Neural progenitor cell (in vitro differentiated cells): Measurements from ENCODE around the gene MBD2. TPM values are rescaled to one million over a fixed set of nuclear protein-coding genes. Genes with fewer than 3 reads are reported as not detected.

Experiments
- DNase-seq: peaks from one replicate; pipeline ENCODE4 v3.0.0-alpha.2; 2016; ENCODE audit warnings: low spot score
- H2AFZ ChIP-seq: fragments of 200-600 bp; sonication (generic); replicated peaks from 2 replicates; pipeline ENCODE4 v1.6.1; 2016; ENCODE audit warnings: antibody characterized with exemption
- H3F3A ChIP-seq: fragments of 200-600 bp; sonication (generic); 2 replicates; pipeline ENCODE4 v1.6.1; 2016; ENCODE audit warnings: antibody characterized with exemption, low read depth
- H3K27ac ChIP-seq: fragments of 200-600 bp; sonication (generic); 2 replicates; pipeline ENCODE4 v1.5.1; 2016; ENCODE audit warnings: mild to moderate bottlenecking
- H3K27me3 ChIP-seq: fragments of 200-600 bp; sonication (generic); 2 replicates; pipeline ENCODE4 v1.6.1; 2016; ENCODE audit warnings: mild to moderate bottlenecking, moderate library complexity
- H3K36me3 ChIP-seq: fragments of 200-600 bp; sonication (generic); 2 replicates; pipeline ENCODE4 v1.5.1; 2016
- H3K4me1 ChIP-seq: fragments of 200-600 bp; sonication (generic); 2 replicates; pipeline ENCODE4 v1.6.1; 2016; ENCODE audit warnings: mixed run types
- H3K4me2 ChIP-seq: fragments of 200-600 bp; sonication (generic); 2 replicates; pipeline ENCODE4 v1.6.1; 2016
- H3K4me3 ChIP-seq: fragments of 200-600 bp; sonication (generic); 2 replicates; pipeline ENCODE4 v1.5.1; 2016
- H3K79me2 ChIP-seq: fragments of 200-600 bp; sonication (generic); 2 replicates; pipeline ENCODE4 v1.6.1; 2016; ENCODE audit warnings: low read depth
- H3K9ac ChIP-seq: fragments of 200-600 bp; sonication (generic); 2 replicates; pipeline ENCODE4 v1.6.1; 2016
- H3K9me3 ChIP-seq: fragments of 200-600 bp; sonication (generic); 2 replicates; pipeline ENCODE4 v1.5.1; 2016; ENCODE audit warnings: low read depth
- H4K20me1 ChIP-seq: fragments of 200-600 bp; sonication (generic); 2 replicates; pipeline ENCODE4 v1.6.1; 2016; ENCODE audit warnings: low read depth
- H3K27ac Mint-ChIP-seq: 3 replicates; pipeline ENCODE4 v1.8.0; 2021; ENCODE audit warnings: mixed read lengths
- H3K27me3 Mint-ChIP-seq: 2 replicates; pipeline ENCODE4 v1.8.0; 2022; ENCODE audit warnings: low read depth, mild to moderate bottlenecking, inconsistent platforms, moderate library complexity, mixed read lengths; ENCODE audit not compliant: insufficient read depth
- H3K36me3 Mint-ChIP-seq: 3 replicates; pipeline ENCODE4 v1.8.0; 2021; ENCODE audit warnings: mixed read lengths
- H3K4me1 Mint-ChIP-seq: 3 replicates; pipeline ENCODE4 v1.8.0; 2021; ENCODE audit warnings: mixed read lengths
- H3K4me3 Mint-ChIP-seq: 3 replicates; pipeline ENCODE4 v1.8.0; 2021; ENCODE audit warnings: mild to moderate bottlenecking, moderate library complexity, mixed read lengths
- H3K9me3 Mint-ChIP-seq: 3 replicates; pipeline ENCODE4 v1.8.0; 2020; ENCODE audit warnings: mixed read lengths
- CTCF ChIP-seq: fragments of 200-600 bp; sonication (generic); IDR thresholded peaks from 2 replicates; pipeline ENCODE4 v1.5.1; 2017; ENCODE audit warnings: antibody characterized with exemption, mild to moderate bottlenecking
- EZH2 ChIP-seq: fragments of 200-600 bp; sonication (generic); IDR thresholded peaks from 2 replicates; pipeline ENCODE4 v1.6.1; 2017; ENCODE audit warnings: antibody characterized with exemption, mild to moderate bottlenecking, moderate library complexity
- EZH2phosphoT487 ChIP-seq: fragments of 200-600 bp; sonication (generic); IDR thresholded peaks from 2 replicates; pipeline ENCODE4 v1.6.1; 2017; ENCODE audit warnings: antibody characterized with exemption
- total RNA-seq: library from RNA; depleted of rRNA; stranded (reverse); fragments of >200 nt; gene quantifications from 2 replicates; pipeline ENCODE4 v1.2.3, GENCODE V29; 2015; ENCODE audit warnings: low replicate concordance

MBD2 gene
- total RNA-seq, 1 donor from 2014 or later = 36.5 TPM

- Histone ChIP-seq H3K4me2 (no peak overlapping the region), H3K27ac (no peak overlapping the region), H4K20me1 (peaks cover 8% of the 10 kb centered on the region), H3K9ac (no peak overlapping the region), H3K9me3 (no peaks in the 10 kb centered on the region), H3K27me3 (no peaks in the 10 kb centered on the region), H3K36me3 (peaks cover 24% of the 10 kb centered on the region), H3K4me1 (no peaks in the 10 kb centered on the region), H3K4me3 (no peak overlapping the region), H3K79me2 (peaks cover 65% of the 10 kb centered on the region), H3F3A (no peaks in the 10 kb centered on the region), H2AFZ (no peak overlapping the region)
- Mint-ChIP-seq H3K4me3 (no peak overlapping the region), H3K36me3 (peaks cover 46% of the 10 kb centered on the region), H3K9me3 (peaks cover 19% of the 10 kb centered on the region), H3K27me3 (no peaks in the 10 kb centered on the region), H3K4me1 (no peaks in the 10 kb centered on the region), H3K27ac (no peak overlapping the region)
- no peak for DNase-seq
- TF ChIP-seq CTCF = no peak
- no peak for TF ChIP-seq EZH2phosphoT487
- TF ChIP-seq EZH2 = no peak
Measured at GRCh38 chr18:54204883-54205282, 19.6 kb downstream of the MBD2 start.

GRCh38 chr18:54203914-54204313 is 20.6 kb downstream of the MBD2 start:
- H3K27ac Mint-ChIP-seq = no peak overlapping the region
- peaks cover 25% of the 10 kb centered on the region for H3K36me3 ChIP-seq
- no peak overlapping the region for H2AFZ ChIP-seq
- H3K9me3 Mint-ChIP-seq = peaks cover 15% of the 10 kb centered on the region
- no peak overlapping the region for H3K4me3 Mint-ChIP-seq
- H3K27me3 Mint-ChIP-seq = no peaks in the 10 kb centered on the region
- H3K4me1 Mint-ChIP-seq = no peaks in the 10 kb centered on the region
- H3K79me2 ChIP-seq = peaks cover 55% of the 10 kb centered on the region
- no peaks in the 10 kb centered on the region for H3K27me3 ChIP-seq
- H3K9me3 ChIP-seq = no peaks in the 10 kb centered on the region
- DNase-seq = no peak
- no peak overlapping the region for H3K4me3 ChIP-seq
- H3K36me3 Mint-ChIP-seq = peaks cover 47% of the 10 kb centered on the region
- no peak overlapping the region for H3K4me2 ChIP-seq
- no peaks in the 10 kb centered on the region for H3K4me1 ChIP-seq
- no peaks in the 10 kb centered on the region for H3F3A ChIP-seq
- no peak for TF ChIP-seq EZH2phosphoT487
- no peak for TF ChIP-seq CTCF
- no peak for TF ChIP-seq EZH2
- H3K27ac ChIP-seq = no peak overlapping the region
- H4K20me1 ChIP-seq = peaks cover 8% of the 10 kb centered on the region
- H3K9ac ChIP-seq = no peak overlapping the region

- peaks cover 8% of the 10 kb centered on the region for H4K20me1 ChIP-seq
- no peaks in the 10 kb centered on the region for H3F3A ChIP-seq
- Mint-ChIP-seq H3K27me3 (no peaks in the 10 kb centered on the region), H3K4me3 (no peak overlapping the region), H3K36me3 (peaks cover 45% of the 10 kb centered on the region), H3K9me3 (peaks cover 7% of the 10 kb centered on the region), H3K27ac (no peak overlapping the region), H3K4me1 (no peaks in the 10 kb centered on the region)
- no peak overlapping the region for H3K4me2 ChIP-seq
- H3K27ac ChIP-seq = no peak overlapping the region
- H3K9ac ChIP-seq = no peak overlapping the region
- no peak overlapping the region for H2AFZ ChIP-seq
- H3K9me3 ChIP-seq = no peaks in the 10 kb centered on the region
- H3K27me3 ChIP-seq = no peaks in the 10 kb centered on the region
- H3K36me3 ChIP-seq = peaks cover 25% of the 10 kb centered on the region
- H3K79me2 ChIP-seq = peaks cover 45% of the 10 kb centered on the region
- no peaks in the 10 kb centered on the region for H3K4me1 ChIP-seq
- TF ChIP-seq CTCF (no peak), EZH2phosphoT487 (no peak), EZH2 (no peak)
- H3K4me3 ChIP-seq = no peak overlapping the region
- DNase-seq = no peak
Measured at GRCh38 chr18:54202851-54203250, 21.6 kb downstream of the MBD2 start.
